ENCODE results near the gene PNLDC1.

DNA sequence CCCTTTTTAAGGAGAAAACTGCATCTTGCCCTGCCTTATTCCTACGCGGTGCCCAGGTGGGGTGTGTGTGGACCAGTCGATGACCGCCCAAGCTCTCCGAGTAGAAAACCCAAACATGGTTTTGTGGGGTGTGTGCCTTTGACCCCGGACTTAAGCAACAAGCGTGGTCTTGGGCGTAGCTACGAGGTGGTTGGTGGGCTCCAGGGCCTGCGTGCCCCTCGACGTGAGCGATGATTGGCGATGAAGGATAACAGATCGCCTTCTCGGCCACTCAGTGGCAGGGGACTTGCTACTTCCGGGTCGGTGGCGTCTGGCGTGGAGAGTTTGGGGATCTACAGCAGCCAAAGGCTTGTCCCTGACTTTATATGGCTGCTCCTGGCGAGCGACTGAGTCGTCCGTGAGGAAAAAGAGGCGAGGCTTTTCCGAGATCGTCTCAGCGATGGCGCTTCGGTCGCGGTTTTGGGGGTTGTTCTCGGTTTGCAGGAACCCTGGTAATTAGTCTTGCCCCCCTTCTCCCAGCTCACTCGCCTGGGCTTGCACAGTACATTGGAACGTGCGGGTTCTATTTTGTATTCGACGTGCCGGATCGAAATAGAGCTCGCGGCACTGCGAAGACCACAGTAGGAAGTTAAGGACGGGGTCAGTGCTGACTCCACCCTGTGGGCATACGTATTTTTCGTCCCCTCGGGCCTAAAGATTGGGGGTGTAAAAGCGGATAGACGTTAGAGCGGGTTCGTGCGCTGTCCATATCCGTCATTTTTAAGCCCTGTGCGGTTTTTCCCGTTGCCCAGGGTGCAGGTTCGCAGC is 9.7 kb upstream of the PNLDC1 start, which contains the start of gene MRPL18:
- TF ChIP-seq, protein P1, sequence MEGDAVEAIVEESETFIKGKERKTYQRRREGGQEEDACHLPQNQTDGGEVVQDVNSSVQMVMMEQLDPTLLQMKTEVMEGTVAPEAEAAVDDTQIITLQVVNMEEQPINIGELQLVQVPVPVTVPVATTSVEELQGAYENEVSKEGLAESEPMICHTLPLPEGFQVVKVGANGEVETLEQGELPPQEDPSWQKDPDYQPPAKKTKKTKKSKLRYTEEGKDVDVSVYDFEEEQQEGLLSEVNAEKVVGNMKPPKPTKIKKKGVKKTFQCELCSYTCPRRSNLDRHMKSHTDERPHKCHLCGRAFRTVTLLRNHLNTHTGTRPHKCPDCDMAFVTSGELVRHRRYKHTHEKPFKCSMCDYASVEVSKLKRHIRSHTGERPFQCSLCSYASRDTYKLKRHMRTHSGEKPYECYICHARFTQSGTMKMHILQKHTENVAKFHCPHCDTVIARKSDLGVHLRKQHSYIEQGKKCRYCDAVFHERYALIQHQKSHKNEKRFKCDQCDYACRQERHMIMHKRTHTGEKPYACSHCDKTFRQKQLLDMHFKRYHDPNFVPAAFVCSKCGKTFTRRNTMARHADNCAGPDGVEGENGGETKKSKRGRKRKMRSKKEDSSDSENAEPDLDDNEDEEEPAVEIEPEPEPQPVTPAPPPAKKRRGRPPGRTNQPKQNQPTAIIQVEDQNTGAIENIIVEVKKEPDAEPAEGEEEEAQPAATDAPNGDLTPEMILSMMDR (conservative IDR thresholded peaks at IDR 0.05; ENCODE audit: low read depth, low read length) = no peak
- TF ChIP-seq RFX5 (IDR thresholded peaks at IDR 0.05; ENCODE audit: low read depth, low read length) = no peak
